NK-92 (cell line): Measurements from ENCODE around the gene IGFL3.
"Not testable (repeated sequence)": the region's sequence is repeated elsewhere in the genome, so short reads cannot be mapped to it uniquely, and the experiment has no call there.

ENCODE experiments used
- DNase-seq: peaks from one replicate; lab custom pipeline; 2025; ENCODE audit not compliant: unreplicated experiment; lab: John Stamatoyannopoulos, UW

Gene IGFL3

DNA sequence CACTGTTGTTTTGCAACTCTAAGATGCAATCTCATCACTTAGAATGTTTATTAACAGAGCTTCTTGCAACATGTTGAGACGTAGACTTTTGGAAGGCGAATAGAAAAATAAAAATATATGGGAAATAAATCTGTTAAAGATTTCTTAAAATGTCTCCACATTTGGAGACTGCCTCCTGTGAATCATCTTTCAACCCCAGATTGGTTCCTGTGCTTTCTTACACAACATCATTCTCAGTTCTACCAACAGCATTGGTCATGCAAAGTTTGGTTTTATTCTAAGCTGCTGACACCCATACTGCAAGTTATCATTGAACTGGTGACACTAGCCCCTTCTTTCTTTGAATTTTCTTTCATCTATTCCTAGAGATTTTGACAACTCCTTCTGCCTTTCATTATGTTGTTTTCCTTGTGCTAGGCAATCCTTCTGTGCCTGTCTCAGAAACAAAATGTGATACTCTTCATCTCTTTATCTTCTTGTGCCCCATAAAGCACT, 1.6 kb upstream of the IGFL3 start:
- DNase-seq = no peak

DNA sequence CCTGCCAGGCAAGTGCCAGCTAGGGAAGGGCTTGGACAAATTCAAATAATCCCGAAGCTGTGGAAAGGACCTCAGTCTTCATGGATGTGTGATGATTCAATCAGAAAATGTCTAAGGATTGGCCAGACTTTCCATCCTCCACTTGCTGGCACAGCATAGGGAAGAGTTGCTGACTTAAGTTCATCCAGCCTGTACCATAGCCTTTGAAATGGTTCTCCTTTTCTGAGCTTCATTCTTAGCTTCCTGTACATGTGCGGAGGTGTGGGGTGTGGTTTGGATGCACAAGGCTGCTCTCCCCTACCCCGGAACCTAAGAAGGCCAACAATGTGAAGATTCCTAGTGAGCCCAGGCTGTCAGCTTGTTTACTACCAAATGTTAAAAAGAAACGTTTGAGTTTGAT, 959 bp upstream of the IGFL3 start:
- no peak for DNase-seq

DNA sequence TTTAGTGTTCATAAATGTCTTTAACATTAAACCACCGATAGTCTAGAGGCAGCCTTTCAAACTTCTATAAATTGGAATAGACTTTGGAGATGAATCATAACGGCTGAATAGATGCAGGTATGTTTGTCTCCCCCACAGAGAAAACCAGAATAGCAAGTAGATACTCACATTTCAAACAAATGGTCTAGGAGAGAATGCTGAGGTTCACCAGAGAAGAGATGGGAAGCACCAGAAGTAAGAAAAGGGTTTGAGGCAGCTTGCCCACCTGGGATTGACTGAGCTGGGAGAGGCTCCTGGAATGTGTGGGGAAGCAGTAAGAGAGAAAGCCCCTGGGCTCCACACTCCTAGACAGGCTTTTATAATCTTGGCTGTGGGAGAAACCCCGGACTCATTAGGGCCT, 6.4 kb downstream of the IGFL3 start:
- DNase-seq = no peak

DNA sequence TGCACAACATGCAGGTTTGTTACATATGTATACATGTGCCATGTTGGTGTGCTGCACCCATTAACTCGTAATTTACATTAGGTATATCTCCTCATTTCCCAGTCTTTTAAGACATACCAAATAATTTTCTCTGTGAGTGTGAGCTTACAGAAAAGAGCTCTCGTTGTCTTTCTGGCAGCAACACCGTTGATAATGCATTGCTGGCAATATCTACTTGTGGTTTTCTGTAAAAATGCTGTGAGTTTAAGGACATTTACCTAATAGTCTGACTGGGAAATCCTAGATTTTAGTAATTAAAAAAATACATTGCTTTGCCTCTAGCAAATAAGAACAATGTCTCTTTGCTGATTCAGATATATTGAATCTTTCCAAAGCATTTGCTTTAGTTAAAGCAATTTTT, 8.4 kb downstream of the IGFL3 start:
- no peak for DNase-seq

- DNase-seq = no peak
These were observed 8.9 kb downstream of the IGFL3 start for GRCh38 chr19:46115396-46116106.

DNA sequence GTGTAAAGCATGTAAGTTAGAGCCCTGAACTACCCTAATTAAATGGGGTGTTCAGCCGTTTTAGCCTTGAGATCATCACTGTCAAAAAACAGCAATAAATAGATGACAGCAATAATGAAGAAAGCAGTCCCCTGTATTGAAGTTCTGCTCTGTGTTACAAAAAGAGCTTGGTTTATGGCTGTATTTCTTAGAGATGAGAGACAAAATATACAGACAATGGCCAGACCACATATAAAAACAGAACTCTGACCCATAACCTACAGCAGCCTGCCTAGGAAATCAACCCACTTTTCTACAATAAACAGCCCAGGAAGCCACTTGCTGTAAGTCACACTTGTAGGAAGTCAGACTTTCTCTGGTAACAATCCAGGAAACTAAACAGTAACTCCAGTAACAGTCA, 10.8 kb downstream of the IGFL3 start:
- no peak for DNase-seq

GRCh38 chr19:46112527-46112926, 12.0 kb downstream of the IGFL3 start:
- no peak for DNase-seq

DNA sequence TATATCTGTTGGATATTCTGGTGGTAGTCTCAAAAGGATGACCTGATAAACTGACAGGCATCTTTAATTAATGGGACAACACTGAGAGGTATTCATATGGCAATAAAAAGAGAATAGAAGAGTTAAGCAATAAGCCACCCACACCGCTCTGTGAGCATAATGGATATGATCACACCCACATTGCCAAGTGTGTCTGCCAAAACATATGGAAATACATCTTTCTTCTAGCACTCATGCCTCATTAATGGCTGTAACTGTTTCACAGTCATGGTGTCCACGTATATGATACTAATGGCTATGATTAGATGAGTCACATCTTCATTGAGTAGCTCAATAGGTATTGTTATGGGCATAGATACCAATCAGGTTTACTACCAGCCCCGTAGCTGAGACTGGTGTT, 13.1 kb downstream of the IGFL3 start:
- no peak for DNase-seq

GRCh38 chr19:46109876-46110275, 14.6 kb downstream of the IGFL3 start:
- DNase-seq = no peak

GRCh38 chr19:46107371-46107770, 17.1 kb downstream of the IGFL3 start:
- no peak for DNase-seq

DNA sequence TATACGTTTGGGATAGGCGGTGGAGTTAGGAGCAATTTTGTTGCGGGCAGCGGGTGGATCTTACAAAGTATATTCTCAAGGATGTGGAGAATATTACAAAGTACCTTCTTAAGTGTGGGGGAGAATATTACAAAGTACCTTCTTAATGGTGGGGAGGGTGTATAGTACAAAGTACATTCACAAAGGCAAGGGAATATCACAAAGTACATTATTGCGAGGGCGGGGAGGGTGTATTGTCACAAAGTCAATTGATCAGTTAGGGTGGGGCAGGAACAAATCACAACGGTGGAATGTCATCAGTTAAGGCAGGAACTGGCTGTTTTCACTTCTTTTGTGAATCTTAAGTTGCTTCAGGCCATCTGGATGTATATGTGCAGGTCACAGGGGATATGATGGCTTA, 22.2 kb downstream of the IGFL3 start:
- not testable (repeated sequence) for DNase-seq

DNA sequence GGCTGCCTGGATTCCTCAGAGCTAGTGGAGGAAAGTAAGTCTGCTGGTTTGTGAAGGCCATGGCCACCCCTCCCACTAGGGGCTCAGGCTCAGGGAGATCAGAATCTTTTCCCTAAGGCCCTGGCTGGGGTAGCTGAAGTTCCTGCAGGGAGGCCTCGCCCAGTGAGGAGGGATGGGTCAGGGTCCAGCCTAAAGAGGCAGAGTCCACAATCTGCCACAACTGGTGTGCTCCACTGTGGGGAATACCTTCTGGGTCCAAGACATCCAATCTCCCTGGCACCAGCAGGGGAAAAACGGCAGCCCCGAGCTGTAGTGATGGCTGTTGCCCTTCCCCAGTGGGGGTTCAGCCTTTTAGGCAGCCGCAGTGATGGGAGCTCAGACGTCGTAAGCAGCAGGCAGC, 23.2 kb downstream of the IGFL3 start:
- DNase-seq = no peak

DNA sequence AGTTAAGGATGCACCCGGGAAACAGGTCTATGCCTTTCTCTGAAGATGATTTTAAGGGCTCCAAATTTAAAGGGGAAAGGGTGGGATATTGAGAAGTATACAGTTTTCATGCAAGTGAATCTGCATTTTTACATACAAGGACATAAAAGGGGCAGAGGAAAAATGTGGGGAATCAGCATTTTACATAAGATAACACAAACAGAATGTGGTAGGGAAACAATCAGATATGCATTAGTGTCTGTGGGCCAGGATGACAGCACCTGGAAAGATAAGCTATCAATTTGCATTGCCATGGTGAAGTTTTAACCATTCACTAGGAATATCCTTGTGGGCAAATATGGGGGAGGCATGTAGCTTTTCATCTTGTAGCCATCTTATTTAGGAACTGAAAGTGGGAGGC, 24.1 kb downstream of the IGFL3 start:
- no peak for DNase-seq

DNA sequence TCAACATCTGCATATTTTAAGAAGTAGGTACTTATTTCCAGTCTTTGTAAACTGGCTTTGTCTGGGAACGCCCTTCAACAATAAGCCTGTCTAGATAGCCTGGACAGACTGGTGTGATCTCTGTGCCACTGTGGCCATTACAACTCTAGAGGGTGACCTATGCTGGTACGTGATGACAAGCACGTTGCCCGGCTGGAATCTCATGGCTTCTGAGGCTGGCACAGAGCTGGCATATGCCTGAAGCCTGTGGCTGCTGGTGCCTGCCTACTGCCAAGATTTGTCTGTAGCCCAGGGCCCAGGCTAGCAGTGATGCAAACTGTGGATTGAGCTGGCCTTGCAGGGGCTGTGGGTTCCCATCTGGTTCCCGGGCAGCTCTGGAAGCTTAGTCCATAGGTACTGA, 34.0 kb downstream of the IGFL3 start:
- DNase-seq = no peak

DNA sequence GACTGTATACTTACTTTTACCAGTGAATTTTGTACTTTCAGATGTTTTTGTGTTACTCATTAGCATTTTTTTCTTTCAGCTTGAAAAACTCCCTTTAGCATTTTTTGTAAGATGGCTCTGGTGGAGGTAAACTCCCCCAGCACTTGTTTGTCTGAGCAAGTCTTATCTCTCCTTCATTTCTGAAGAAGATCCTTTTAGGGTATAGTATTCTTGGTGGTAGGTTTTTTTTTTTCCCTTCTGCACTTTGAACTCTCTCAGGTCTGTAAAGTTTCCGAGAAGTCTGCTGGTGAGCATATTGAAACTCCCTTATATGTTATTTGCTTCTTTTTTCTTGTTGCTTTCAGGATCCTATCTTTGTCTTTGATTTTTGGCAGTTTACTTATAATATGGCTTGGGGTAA, 35.1 kb downstream of the IGFL3 start:
- DNase-seq = no peak

GRCh38 chr19:46088101-46088500, 36.4 kb downstream of the IGFL3 start:
- DNase-seq = no peak

GRCh38 chr19:46085888-46086287, 38.6 kb downstream of the IGFL3 start:
- no peak for DNase-seq

GRCh38 chr19:46082728-46083050, 41.8 kb downstream of the IGFL3 start:
- DNase-seq = no peak

GRCh38 chr19:46081928-46082727, 42.4 kb downstream of the IGFL3 start:
- DNase-seq = no peak

DNA sequence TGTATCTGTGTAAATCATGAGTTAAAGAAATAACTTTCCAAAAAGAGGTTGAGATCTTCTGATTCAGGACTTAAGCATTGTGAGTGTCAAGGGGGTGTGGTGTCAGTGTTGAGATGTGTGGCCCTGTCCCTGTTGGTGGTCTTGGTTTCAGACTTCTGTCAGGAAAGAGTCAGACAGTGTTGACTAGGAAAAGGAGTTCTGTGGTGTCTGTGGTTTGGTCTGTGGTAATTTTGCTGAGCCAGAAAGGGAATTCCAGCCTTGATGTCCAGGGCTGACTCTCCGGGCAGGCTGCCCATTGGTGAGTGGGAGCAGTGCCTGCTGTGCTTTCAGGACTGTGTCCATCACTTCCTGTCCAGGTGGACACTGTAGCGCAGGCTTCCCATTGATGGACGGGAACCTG, 43.9 kb downstream of the IGFL3 start:
- no peak for DNase-seq

- DNase-seq = no peak
These were observed 44.9 kb downstream of the IGFL3 start for GRCh38 chr19:46079576-46079975.

DNA sequence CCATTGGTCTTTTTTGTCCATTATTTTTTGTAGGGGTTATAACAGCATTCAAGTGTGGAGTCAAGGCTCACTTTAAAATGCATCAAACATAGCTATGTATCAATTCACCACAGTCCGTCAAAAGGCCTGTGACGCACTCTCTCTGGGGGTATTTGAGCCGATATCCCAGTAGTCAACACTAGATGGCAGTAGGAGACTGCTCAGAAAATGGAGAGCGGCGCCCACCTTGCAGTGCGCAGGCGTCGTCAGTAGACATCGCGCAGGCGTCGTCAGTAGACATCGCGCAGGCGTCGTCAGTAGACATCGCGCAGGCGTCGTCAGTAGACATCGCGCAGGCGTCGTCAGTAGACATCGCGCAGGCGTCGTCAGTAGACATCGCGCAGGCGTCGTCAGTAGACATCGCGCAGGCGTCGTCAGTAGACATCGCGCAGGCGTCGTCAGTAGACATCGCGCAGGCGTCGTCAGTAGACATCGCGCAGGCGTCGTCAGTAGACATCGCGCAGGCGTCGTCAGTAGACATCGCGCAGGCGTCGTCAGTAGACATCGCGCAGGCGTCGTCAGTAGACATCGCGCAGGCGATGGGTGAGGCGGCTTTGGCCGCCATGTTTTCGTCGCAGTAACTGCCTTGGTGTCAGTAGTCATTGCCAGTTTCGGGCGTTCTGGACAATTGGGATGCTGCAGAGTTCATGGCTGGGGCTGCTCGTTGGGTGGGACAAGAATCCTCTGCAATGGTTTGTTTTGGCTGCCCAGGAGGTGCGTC, 45.7 kb downstream of the IGFL3 start:
- not testable (repeated sequence) for DNase-seq
